ENCODE results near the gene USP9Y.
A peak's percentile ranks its signal among the peaks of the same experiment; 100 is the strongest.

Gene USP9Y

DNA sequence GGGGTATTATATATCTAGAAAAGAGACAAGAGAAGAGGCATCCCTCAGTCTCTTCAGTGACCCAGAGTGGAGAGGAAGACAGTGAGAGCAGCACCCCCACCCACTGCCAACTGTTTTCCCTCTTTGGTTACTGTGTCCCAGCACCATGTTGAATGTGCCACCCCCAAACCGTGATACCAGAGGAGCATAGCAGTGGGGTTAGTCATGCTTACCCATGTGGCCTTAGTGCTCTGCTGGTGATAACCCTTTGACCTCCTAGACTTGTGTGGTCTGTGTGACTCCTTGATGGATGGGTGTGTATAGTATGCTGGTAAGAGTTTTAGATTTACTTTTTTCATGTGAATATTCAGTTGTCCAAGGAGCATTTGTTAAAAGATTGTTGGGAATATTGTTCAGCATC, 48.3 kb downstream of the USP9Y start:
- DNase-seq (ENCODE audit: low read depth, low spot score) = no peak
- H3K4me3 ChIP-seq (ENCODE audit: low read length) = no peak overlapping the region

DNA sequence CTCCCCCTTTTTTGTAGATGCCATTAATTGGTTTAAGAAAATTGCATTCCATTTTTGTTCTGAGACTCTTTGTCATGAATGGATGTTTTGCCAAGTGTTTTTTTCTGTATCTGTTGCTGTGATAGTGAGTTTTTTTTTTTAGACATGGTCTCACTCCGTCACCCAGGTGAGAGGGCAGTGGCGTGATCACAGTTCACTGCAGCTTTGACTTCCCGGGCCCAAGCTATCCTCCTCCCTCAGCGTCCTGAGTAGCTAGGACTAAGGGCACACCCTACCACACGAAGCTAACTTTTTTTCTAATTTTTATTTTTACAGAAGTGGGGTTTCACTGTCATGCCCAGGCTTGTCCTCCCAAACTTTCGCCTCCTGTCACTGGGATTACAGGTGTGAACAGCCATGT, 51.8 kb downstream of the USP9Y start:
- DNase-seq (ENCODE audit: low read depth, low spot score) = no peak

DNA sequence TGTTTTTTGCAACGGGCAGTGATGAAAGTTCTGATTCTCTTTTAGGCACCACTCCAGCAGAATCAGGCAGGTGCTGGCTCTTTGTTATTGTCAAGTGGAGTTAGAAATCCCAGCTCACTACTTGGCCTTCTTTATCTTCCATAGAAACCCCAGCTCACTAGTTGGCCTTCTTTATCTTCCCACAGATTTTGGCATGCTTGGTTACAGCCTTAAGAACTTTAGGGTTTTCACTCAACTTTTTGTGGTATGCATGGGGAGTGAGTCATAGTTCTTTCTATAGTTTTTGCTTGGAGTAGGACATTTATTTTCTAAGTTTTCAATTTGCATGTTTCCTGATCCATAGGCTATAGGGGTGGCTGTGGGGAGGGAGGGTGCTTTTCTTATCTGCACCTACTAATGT, 55.0 kb downstream of the USP9Y start:
- H3K4me3 ChIP-seq (ENCODE audit: low read length) = no peak overlapping the region
- no peak for DNase-seq (ENCODE audit: low read depth, low spot score)

More for the DNA sequence above, 51.8 kb downstream of the USP9Y start:
- H3K4me3 ChIP-seq (ENCODE audit: low read length) = no peak overlapping the region

DNA sequence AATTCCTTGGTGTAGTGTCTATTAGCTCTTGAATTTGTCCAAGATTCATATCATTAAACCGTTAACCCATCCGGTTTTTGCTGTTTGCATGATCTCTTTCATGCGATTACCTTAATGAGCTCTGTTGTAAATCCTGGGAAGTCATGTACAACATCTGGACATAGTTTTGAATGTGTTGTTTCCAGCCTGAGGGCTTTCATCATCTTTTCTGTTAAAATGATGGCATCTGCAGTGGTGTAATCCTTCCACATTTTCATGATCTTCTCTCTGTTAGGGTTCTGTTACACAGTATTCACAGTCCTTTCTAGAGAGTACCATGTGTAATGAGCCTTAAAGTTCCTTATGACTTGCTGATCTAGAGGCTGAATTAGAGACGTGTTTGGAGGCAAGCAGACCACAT, 64.9 kb downstream of the USP9Y start:
- no peak overlapping the region for H3K4me3 ChIP-seq (ENCODE audit: low read length)
- DNase-seq (ENCODE audit: low read depth, low spot score) = no peak

DNA sequence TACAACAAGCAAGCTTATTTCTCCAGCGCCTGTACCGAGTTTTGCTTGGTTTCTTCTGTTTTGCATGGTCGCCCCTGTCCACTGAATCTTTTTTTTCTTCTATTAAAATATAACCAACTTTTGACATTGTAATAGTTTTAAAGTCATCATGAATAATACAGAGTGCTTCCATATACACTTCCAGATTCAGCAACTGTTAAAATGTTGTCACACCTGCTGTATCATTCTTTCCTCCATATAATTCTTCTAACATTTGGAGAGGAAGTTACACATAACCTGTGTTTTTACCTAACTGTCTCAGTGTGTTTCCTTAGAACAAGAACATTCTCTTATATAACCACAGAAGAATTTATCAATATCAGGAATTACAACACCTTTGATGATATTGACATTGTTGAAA, 83.5 kb downstream of the USP9Y start:
- DNase-seq (ENCODE audit: low read depth, low spot score) = no peak
- H3K4me3 ChIP-seq (ENCODE audit: low read length) = no peak overlapping the region

DNA sequence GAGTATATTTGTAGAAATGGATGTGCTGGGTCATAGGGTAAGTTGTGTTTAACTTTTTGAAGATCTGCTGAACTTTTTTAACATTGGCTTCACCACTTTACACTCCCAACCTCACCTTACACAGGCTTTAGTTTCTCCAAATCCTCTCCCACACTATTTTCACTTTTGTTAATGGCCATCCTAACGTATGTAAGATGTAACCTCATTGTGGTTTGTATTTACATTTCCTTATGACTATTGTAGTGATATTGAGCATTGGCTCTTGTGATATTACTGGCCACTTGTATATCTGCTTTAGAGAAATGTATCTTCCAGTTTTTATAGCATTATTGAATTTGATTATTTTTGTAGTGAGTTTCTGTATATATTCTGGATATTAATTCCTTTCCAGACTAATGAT, 93.0 kb downstream of the USP9Y start:
- DNase-seq (ENCODE audit: low read depth, low spot score) = no peak
- no peak overlapping the region for H3K4me3 ChIP-seq (ENCODE audit: low read length)

DNA sequence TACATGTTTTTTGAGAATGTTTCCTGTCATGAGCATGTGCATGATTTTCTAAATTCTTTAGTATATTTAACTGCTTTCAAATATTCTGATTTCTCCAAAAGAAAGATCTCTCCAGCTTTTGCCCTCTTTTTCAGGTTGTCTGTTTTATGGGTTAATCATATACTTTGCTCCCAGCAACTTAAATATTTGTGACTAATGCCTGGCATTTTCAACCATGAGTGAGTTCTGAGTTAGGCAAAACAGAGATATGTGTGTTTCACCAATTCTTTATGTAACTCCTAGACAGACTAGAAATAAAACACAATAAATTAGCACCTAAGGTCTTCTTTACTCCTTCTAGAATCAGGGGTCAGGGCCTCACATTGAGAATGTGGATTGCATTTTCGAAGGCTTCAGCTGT, 107.0 kb downstream of the USP9Y start:
- H3K4me3 ChIP-seq (ENCODE audit: low read length) = no peak overlapping the region

DNA sequence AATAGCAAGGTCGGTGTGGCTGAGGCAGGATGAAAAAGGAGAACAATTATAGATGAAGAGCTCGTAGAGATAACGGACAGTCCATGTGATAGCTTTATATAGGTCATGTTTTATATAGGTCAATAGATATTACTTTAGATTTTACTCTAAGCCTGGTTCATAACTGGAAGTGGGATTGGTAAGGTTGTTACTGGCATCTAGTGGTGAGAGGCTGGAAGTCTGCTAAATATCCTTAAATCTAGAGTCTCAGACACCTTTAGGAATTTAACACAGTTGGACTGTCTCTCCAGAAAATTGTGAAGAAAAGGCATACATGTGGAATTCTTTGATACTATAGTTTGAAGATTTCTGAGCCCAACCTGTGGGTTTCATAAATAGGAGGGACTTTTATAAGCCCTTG, 108.0 kb downstream of the USP9Y start:
- peak; percentile 1 for DNase-seq (ENCODE audit: low read depth, low spot score)
- no peak overlapping the region for H3K4me3 ChIP-seq (ENCODE audit: low read length)

More for the DNA sequence above, 107.0 kb downstream of the USP9Y start:
- no peak for DNase-seq (ENCODE audit: low read depth, low spot score)

DNA sequence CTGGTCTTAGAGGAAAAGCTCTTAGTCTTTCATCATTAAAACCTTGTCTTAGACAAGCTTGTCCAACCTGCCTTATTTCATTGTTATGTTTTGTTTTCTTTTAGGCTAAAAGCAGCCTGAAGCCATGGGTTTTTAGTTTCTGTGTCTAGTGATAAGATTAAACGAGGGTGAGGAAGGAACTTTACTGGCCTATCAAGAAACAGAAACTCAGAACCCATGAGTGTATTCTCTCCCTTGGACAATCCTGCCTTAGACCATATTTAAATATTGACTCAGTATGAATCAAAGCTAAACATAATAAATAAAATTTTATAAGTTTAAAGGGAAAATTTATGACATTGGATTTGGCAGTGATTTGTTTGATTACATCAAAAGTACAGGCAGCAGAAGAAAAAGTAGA, 122.4 kb downstream of the USP9Y start:
- DNase-seq (ENCODE audit: low read depth, low spot score) = no peak
- H3K4me3 ChIP-seq (ENCODE audit: low read length) = no peak overlapping the region

DNA sequence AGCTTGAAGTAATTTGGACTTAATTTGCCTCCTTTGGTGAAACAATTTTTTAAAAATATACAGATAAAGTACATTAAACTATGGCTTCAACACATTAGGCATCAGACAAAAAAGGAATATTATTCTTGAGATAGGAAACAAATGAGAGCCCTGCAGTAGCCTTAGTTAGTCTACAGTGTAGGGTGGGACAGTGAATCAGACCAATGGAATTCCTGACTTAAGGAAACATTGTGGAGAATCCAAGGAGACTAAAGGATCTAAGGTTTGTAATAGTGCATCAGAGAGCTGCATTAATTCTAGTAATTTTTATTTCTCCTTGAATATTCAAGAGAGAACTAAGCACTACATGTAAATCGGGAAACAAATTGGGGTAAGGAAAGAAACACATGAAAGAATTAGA, 125.8 kb downstream of the USP9Y start:
- no peak overlapping the region for H3K4me3 ChIP-seq (ENCODE audit: low read length)
- DNase-seq (ENCODE audit: low read depth, low spot score) = no peak

DNA sequence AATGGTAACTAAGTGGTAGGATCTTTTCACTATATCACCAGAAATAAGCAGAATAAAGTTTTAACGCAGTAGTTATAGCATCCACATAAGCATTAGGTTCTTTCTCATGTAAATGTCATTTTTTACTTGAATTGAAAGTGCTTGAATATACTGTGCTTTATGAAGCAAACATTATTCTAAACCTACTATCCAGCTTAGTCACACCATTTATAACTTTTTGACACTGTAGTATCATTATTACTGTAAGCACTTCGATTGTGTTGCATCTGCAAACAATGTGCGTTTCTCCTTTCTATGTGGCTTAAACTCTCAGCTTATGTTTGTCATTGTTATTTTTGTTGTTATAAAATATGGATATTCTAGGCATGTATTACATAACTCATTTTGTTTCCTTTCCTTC, 132.3 kb downstream of the USP9Y start:
- H3K4me3 ChIP-seq (ENCODE audit: low read length) = no peak overlapping the region
- DNase-seq (ENCODE audit: low read depth, low spot score) = no peak

DNA sequence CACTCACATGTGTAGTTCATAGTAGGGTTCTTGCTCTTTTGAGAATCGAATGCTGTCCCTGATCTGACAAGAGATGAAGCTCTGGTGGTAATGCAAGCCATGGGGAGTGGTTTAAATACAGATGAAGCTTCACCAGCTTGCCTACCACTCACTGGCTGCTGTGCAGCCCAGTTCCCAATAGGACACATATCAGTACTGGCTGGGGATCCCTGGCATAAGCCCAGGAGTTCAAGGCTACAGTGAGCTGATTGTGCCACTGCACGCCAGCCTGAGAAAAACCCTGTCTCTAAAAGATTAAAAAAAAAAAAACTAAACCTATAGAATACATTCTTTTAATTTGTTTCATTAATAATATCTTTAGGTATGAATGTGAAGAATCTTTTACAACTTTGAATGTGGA, 136.5 kb downstream of the USP9Y start:
- no peak for DNase-seq (ENCODE audit: low read depth, low spot score)
- H3K4me3 ChIP-seq (ENCODE audit: low read length) = no peak overlapping the region

DNA sequence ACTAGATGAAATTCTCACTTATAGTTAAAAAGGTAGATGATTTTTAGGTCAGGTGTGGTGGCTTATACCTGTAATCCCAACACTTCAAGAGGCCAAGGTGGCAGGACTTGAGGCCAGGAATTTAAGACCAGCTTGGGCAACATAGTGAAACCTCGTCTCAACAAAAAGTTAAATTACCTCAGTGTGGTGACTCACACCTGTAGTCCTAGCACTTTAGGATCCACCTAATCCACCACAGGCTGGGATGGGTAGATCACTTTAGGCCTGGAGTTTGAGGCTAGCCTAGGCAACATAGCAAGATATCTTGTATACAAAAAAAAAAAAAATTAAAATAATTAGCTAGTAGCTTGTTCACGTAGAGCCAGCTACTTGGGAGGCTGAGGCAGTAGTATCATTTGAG, 140.3 kb downstream of the USP9Y start:
- no peak for DNase-seq (ENCODE audit: low read depth, low spot score)
- H3K4me3 ChIP-seq (ENCODE audit: low read length) = no peak overlapping the region

DNA sequence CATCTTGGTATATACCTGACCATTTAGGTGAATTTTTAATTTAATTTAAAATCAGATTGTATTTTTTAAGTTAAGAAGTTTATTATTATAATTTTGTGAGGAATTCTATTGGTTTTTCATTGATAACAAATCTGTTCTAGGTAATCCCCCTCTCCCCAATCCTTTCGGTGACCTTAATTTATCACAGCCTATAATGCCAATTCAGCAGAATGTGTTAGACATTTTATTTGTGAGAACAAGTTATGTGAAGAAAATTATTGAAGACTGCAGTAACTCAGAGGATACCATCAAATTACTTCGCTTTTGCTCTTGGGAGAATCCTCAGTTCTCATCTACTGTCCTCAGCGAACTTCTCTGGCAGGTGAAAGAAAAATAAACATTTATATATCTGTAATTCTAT, 145.8 kb downstream of the USP9Y start:
- DNase-seq (ENCODE audit: low read depth, low spot score) = no peak
- no peak overlapping the region for H3K4me3 ChIP-seq (ENCODE audit: low read length)

DNA sequence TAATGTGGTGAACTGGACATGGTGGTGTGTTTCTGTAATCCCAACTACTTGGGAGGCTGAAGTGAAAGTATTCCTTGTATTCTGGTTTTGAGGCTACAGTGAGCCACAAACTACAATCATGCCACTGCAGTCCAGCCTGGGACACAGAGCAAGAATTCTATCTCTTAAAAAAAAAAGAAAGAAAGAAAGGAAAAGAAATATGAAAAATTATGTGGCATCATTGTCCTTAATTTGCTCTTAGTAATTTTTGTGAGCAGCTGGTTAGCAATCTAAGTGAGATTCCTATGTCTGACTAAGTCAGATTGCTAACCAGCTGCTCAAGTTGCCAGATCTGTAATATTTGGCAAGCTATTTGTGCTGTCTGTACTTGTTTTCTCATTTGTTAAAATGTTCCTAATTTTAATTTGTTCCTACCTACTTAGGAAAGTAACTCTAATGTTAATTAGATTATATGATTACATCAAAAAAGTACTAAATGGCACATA, 154.8 kb downstream of the USP9Y start:
- H3K4me3 ChIP-seq (ENCODE audit: low read length) = no peak overlapping the region
- no peak for DNase-seq (ENCODE audit: low read depth, low spot score)

DNA sequence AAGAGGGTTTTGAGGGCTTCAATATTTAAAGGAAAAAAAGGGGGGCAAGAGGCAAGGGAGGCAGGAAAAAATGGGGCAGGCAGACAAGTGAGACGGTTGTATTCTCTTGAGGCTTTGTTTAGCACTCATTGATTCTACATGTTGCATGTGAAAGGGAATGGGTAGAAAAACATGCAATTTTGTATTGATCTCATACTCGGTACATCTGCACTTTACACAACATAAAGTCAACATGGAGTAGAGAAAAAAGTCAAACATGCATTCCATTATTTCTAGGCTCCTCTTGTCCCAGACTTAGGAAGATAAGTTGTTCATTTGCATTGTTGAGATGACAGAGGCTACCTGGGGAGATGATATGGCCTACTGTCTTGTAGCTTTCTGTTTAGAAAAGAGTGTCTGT, 166.9 kb downstream of the USP9Y start:
- DNase-seq (ENCODE audit: low read depth, low spot score) = no peak
- no peak overlapping the region for H3K4me3 ChIP-seq (ENCODE audit: low read length)

DNA sequence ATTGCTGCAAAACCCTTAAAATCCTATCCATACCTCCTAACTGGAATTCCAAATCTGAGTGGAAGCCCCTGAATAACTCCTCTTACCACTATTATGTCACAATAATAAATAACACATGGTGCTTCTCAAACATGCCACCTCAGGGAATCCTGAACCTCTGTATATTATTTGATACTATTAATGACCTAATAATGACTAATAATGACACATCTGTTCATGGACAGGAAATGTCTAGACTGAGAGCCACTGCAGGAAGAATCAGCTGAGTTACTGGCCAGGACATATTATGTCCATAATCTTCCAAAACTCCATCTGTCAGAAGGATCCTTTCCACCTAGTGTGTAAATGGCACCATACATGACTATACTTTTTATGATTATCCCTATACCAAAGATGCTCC, 195.9 kb downstream of the USP9Y start:
- no peak for DNase-seq (ENCODE audit: low read depth, low spot score)
- H3K4me3 ChIP-seq (ENCODE audit: low read length) = no peak overlapping the region

DNA sequence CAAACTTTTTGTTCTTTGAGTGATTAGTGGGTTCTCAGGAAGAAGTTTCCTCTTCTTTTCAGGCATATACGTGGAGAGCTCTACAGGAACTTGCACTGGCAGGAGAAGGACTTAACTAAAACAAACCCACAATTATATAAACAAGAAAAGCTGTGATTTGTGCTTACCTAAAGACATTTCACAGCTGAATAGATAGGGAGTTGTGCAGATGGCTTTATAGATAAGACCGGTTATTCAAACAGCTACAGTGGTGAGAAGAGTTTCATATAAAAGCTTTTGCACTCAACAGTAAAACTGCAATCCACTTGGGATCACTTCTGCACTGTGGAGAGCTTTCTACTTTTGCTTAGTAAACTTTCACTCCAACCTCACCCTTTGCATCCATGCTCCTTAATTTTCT, 197.6 kb downstream of the USP9Y start:
- DNase-seq (ENCODE audit: low read depth, low spot score) = peak; percentile 24
- H3K4me3 ChIP-seq (ENCODE audit: low read length) = no peak overlapping the region

DNA sequence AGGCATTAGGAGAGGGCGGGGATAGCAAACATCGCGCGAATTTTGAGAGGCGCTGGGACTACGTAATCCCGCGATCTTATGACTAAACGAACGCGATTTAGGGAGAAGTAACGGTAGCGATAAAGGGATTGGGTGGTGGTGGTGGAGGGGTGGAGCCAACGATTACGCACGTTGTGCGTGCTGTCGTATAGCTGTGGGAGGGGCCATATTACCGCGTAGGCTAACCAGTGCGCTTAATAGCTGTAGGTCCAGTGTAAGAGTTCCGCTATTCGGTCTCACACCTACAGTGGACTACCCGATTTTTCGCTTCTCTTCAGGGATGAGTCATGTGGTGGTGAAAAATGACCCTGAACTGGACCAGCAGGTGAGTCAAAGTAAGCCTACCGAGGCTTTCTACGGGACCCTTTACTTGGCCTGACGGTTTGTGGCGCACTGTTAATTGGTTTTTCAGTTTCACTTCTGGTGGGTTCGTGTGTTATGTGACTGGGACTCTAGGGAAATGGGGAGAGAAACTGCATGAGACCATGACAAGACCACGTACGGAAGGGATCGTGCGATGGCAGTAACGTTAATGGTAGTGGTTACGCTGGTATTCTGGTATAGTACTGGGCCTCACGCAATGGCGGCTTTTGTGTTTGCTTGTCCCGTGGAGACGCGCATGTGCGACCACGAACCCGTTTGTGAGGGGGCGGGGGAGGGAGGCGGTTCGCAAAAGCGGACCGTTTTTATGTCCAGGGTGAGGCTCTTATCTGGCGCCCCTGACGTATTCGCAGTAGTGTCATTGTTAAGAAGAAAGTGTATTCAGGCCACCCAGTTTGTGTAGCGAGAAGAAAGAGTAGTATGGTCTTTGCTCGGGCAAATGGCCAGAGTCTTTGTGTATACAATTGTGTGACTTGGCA, 203.8 kb downstream of the USP9Y start, which contains the start of gene DDX3Y:
Gene DDX3Y (plus strand): TSS at position 251 of the 899 bp plus-strand sequence. CDS start 69 bp downstream, at position 320.
- DNase-seq (ENCODE audit: low read depth, low spot score) = no peak
- H3K4me3 ChIP-seq (ENCODE audit: low read length) = peak within 1 kb of the TSS; percentile 69

DNA sequence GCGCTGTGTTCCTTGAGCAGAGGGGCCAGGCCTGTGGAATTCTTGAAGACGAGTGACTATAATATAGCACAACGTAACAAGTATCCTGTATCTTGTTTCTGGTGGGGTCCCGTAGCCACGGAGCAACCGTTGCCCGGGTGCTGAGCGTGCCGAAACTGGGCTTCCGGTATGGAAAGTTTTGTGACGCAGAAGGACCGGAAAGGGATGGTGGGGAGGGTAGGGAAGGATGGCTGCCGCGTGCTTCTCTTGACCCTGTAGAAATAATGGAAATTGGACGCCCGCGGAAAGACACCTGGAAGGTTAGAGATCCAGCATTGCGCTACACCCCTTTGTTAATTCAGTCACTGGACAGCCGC, 204.5 kb downstream of the USP9Y start:
- H3K4me3 ChIP-seq (ENCODE audit: low read length) = peak overlapping the region; percentile 69
- DNase-seq (ENCODE audit: low read depth, low spot score) = peak; percentile 68

DNA sequence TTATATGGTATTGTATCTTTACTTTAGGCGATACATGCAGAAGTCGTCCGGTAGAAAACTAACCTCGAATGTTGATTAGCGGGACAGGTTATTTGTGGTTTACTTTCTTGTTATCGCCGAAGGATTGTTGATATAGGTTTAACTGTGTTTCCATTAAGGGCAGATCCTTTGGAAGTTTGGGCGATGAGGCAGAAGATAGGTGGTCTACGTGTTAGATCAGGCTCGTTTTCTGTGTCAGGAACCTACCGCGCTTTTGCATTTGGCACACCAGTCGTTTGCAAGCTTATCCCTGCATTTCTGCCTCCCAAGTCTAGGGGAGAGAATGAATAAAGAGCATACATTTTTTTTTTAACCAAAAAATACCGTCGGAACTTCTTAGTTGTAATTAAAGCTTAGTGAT, 204.9 kb downstream of the USP9Y start:
- DNase-seq (ENCODE audit: low read depth, low spot score) = peak; percentile 35

More for the DNA sequence above, 204.9 kb downstream of the USP9Y start:
- H3K4me3 ChIP-seq (ENCODE audit: low read length) = peak overlapping the region; percentile 69
